Measurements from ENCODE around the gene PTK6.

Gene PTK6

GRCh38 chr20:63545814-63546213 is 8.6 kb upstream of the PTK6 start:
- CTCF ChIA-PET = interaction anchor here (0.9 to 1.0 kb wide), 2 partner anchors 8 to 435 kb away, joined by 3 to 4 read pairs; partner anchors contain the start of gene PRPF6
- POLR2A ChIA-PET = interaction anchor here (0.7 kb wide), 1 partner anchor 23 kb away, joined by 3 read pairs; no protein-coding TSS in a partner anchor
- DNase-seq (ENCODE audit: extremely low spot score) = no peak
- TF ChIP-seq PKNOX1 (IDR thresholded peaks at IDR 0.05) (no peak), ELF4 (IDR thresholded peaks at IDR 0.05) (no peak)

GRCh38 chr20:63544958-63545516 is 7.9 kb upstream of the PTK6 start:
- CTCF ChIA-PET = interaction anchor here (0.9 kb wide), 1 partner anchor 436 kb away, joined by 4 read pairs; the partner anchor contains the start of gene PRPF6

GRCh38 chr20:63544241-63544957 is 7.2 kb upstream of the PTK6 start:
- DNase-seq (ENCODE audit: extremely low spot score) = no peak
- CTCF ChIA-PET = no interaction called here
- POLR2A ChIA-PET = no interaction called here

More at GRCh38 chr20:63544958-63545516, 7.9 kb upstream of the PTK6 start:
- POLR2A ChIA-PET = no interaction called here
- DNase-seq (ENCODE audit: extremely low spot score) = no peak
- TF ChIP-seq NFRKB (IDR thresholded peaks at IDR 0.05) (no peak), PKNOX1 (IDR thresholded peaks at IDR 0.05) (no peak), TARDBP (IDR thresholded peaks at IDR 0.05) (no peak), SUZ12 (IDR thresholded peaks at IDR 0.05) (no peak), ELF4 (IDR thresholded peaks at IDR 0.05) (no peak), LEF1 (IDR thresholded peaks at IDR 0.05; ENCODE audit: borderline replicate concordance) (no peak), FOXK2 (IDR thresholded peaks at IDR 0.05) (no peak), HDGF (IDR thresholded peaks at IDR 0.05; ENCODE audit: borderline replicate concordance) (no peak), BHLHE40 (IDR thresholded peaks at IDR 0.05; ENCODE audit: borderline replicate concordance) (no peak), SP1 (IDR thresholded peaks at IDR 0.05) (no peak), FOXA1 (IDR thresholded peaks at IDR 0.05) (no peak), CTBP1 (IDR thresholded peaks at IDR 0.05; ENCODE audit: borderline replicate concordance) (no peak), ZNF384 (IDR thresholded peaks at IDR 0.05) (no peak), ARNT (IDR thresholded peaks at IDR 0.05) (no peak), FOXM1 (IDR thresholded peaks at IDR 0.05; ENCODE audit: borderline replicate concordance) (no peak), L3MBTL2 (conservative IDR thresholded peaks at IDR 0.05) (no peak)

GRCh38 chr20:63543733-63544132 is 6.6 kb upstream of the PTK6 start:
- ChIA-PET CTCF (no interaction called here), POLR2A (no interaction called here)
- TF ChIP-seq SUZ12 (IDR thresholded peaks at IDR 0.05) = no peak
- no peak for DNase-seq (ENCODE audit: extremely low spot score)

More at GRCh38 chr20:63544241-63544957, 7.2 kb upstream of the PTK6 start:
- no peak for TF ChIP-seq CTBP1 (IDR thresholded peaks at IDR 0.05; ENCODE audit: borderline replicate concordance)
- no peak for TF ChIP-seq HDGF (IDR thresholded peaks at IDR 0.05; ENCODE audit: borderline replicate concordance)
- no peak for TF ChIP-seq ELF4 (IDR thresholded peaks at IDR 0.05)
- no peak for TF ChIP-seq BHLHE40 (IDR thresholded peaks at IDR 0.05; ENCODE audit: borderline replicate concordance)
- TF ChIP-seq ARNT (IDR thresholded peaks at IDR 0.05) = no peak
- TF ChIP-seq LEF1 (IDR thresholded peaks at IDR 0.05; ENCODE audit: borderline replicate concordance) = no peak
- no peak for TF ChIP-seq FOXM1 (IDR thresholded peaks at IDR 0.05; ENCODE audit: borderline replicate concordance)
- TF ChIP-seq PKNOX1 (IDR thresholded peaks at IDR 0.05) = no peak
- no peak for TF ChIP-seq TARDBP (IDR thresholded peaks at IDR 0.05)
- TF ChIP-seq SUZ12 (IDR thresholded peaks at IDR 0.05) = no peak
- TF ChIP-seq NFRKB (IDR thresholded peaks at IDR 0.05) = no peak
- TF ChIP-seq ZNF384 (IDR thresholded peaks at IDR 0.05) = no peak
- no peak for TF ChIP-seq SP1 (IDR thresholded peaks at IDR 0.05)
- no peak for TF ChIP-seq FOXA1 (IDR thresholded peaks at IDR 0.05)
- no peak for TF ChIP-seq FOXK2 (IDR thresholded peaks at IDR 0.05)
- no peak for TF ChIP-seq L3MBTL2 (conservative IDR thresholded peaks at IDR 0.05)

GRCh38 chr20:63543131-63543530 is 6.0 kb upstream of the PTK6 start:
- TF ChIP-seq SP1 (IDR thresholded peaks at IDR 0.05) = no peak
- TF ChIP-seq FOXM1 (IDR thresholded peaks at IDR 0.05; ENCODE audit: borderline replicate concordance) = no peak
- TF ChIP-seq L3MBTL2 (conservative IDR thresholded peaks at IDR 0.05) = no peak
- TF ChIP-seq PKNOX1 (IDR thresholded peaks at IDR 0.05) = no peak
- no peak for TF ChIP-seq BHLHE40 (IDR thresholded peaks at IDR 0.05; ENCODE audit: borderline replicate concordance)
- no peak for TF ChIP-seq FOXK2 (IDR thresholded peaks at IDR 0.05)
- no peak for TF ChIP-seq SUZ12 (IDR thresholded peaks at IDR 0.05)
- TF ChIP-seq TARDBP (IDR thresholded peaks at IDR 0.05) = no peak
- no peak for TF ChIP-seq ELF4 (IDR thresholded peaks at IDR 0.05)
- TF ChIP-seq FOXA1 (IDR thresholded peaks at IDR 0.05) = no peak
- no peak for TF ChIP-seq ARNT (IDR thresholded peaks at IDR 0.05)
- no peak for TF ChIP-seq ZNF384 (IDR thresholded peaks at IDR 0.05)
- no peak for TF ChIP-seq HDGF (IDR thresholded peaks at IDR 0.05; ENCODE audit: borderline replicate concordance)
- no peak for TF ChIP-seq CTBP1 (IDR thresholded peaks at IDR 0.05; ENCODE audit: borderline replicate concordance)
- no peak for TF ChIP-seq LEF1 (IDR thresholded peaks at IDR 0.05; ENCODE audit: borderline replicate concordance)
- no peak for TF ChIP-seq NFRKB (IDR thresholded peaks at IDR 0.05)
- POLR2A ChIA-PET = no interaction called here
- no peak for DNase-seq (ENCODE audit: extremely low spot score)
- CTCF ChIA-PET = no interaction called here
